HepG2 (cell line): ENCODE results near the gene CHEK1. TPM values are rescaled to one million over a fixed set of nuclear protein-coding genes. Genes with fewer than 3 reads are reported as not detected.

Experiments used
- ADNP ChIP-seq: sonication (generic); formaldehyde crosslinking; IDR thresholded peaks from 2 replicates; pipeline ENCODE4 v1.4.0; 2020; ENCODE audit warnings: missing genetic modification reagents
- BORCS8-MEF2B ChIP-seq: sonication (generic); formaldehyde crosslinking; IDR thresholded peaks from 2 replicates; pipeline ENCODE4 v1.8.0; 2022; ENCODE audit warnings: mild to moderate bottlenecking, missing genetic modification reagents
- EHMT2 ChIP-seq: fragments of 200-600 bp; sonication (generic); IDR thresholded peaks from 2 replicates; pipeline ENCODE4 v1.7.0; 2017; ENCODE audit warnings: antibody characterized with exemption, low read depth, low read length, borderline replicate concordance
- ELF1 ChIP-seq: sonication (generic); formaldehyde crosslinking; IDR thresholded peaks from 2 replicates; pipeline ENCODE4 v1.4.0; 2020; ENCODE audit warnings: missing genetic modification reagents
- GTF2F1 ChIP-seq: fragments of 150-350 bp; IDR thresholded peaks from 2 replicates; pipeline ENCODE4 v1.6.1; 2014; ENCODE audit warnings: low read length
- KDM1A ChIP-seq: IDR thresholded peaks from 2 replicates; pipeline ENCODE4 v1.6.1; 2016; ENCODE audit warnings: missing compliant biosample characterization
- MIXL1 ChIP-seq: IDR thresholded peaks from 2 replicates; pipeline ENCODE4 v1.6.1; 2016
- ONECUT2 ChIP-seq: sonication (generic); formaldehyde crosslinking; IDR thresholded peaks from 2 replicates; pipeline ENCODE4 v1.4.0; 2020; ENCODE audit warnings: missing genetic modification reagents
- POLR2AphosphoS5 ChIP-seq: IDR thresholded peaks from 2 replicates; pipeline ENCODE4 v1.6.1; 2012; ENCODE audit warnings: low read depth, low read length
- THAP11 ChIP-seq: IDR thresholded peaks from 2 replicates; pipeline ENCODE4 v1.6.1; 2016; ENCODE audit warnings: missing biosample characterization, missing genetic modification reagents
- ZNF101 ChIP-seq: sonication (generic); formaldehyde crosslinking; IDR thresholded peaks from 2 replicates; pipeline ENCODE4 v1.4.0; 2020; ENCODE audit warnings: mild to moderate bottlenecking, low read depth, missing genetic modification reagents, borderline replicate concordance
- ZNF335 ChIP-seq: sonication (generic); formaldehyde crosslinking; IDR thresholded peaks from 2 replicates; pipeline ENCODE4 v1.4.0; 2020; ENCODE audit warnings: missing genetic modification reagents
- ZNF782 ChIP-seq: sonication (generic); formaldehyde crosslinking; IDR thresholded peaks from 2 replicates; pipeline ENCODE4 v1.4.0; 2020; ENCODE audit warnings: missing genetic modification reagents, mild to moderate bottlenecking, borderline replicate concordance
- ZNF816 ChIP-seq: sonication (generic); formaldehyde crosslinking; IDR thresholded peaks from 2 replicates; pipeline ENCODE4 v1.8.0; 2022; ENCODE audit warnings: missing genetic modification reagents, mild to moderate bottlenecking, borderline replicate concordance
- polyA plus RNA-seq, 8 experiments: library from polyadenylated mRNA; depleted of rRNA in 3 of 8; stranded (reverse) in 7 of 8; unstranded in 1 of 8; fragments of >200 nt; fragmentation: Illumina TruSeq in 4 of 8; extraction: Trizol in 4 of 8; gene quantifications; 2 replicates each; pipeline versions ENCODE4 v1.2.1 to v1.2.3, GENCODE V29; 2011 to 2016; ENCODE audit warnings: low read depth in 4 of 8, missing spikeins in 1 of 8, mixed read lengths in 1 of 8; ENCODE audit not compliant: insufficient read depth in 1 of 8
- total RNA-seq, 5 experiments: library from RNA; depleted of rRNA; stranded (reverse); fragments of >200 nt; fragmentation: Illumina TruSeq; extraction: Trizol; gene quantifications; 2 replicates each; pipeline ENCODE4 v1.2.3, GENCODE V29; 2016; ENCODE audit warnings: low read depth in 1 of 5
- TF ChIP-seq, protein P1 (sequence below): sonication (generic); formaldehyde crosslinking; IDR thresholded peaks from 2 replicates; pipeline ENCODE4 v1.4.0; 2020; ENCODE audit warnings: missing genetic modification reagents
- TF ChIP-seq, protein P2 (sequence below): sonication (generic); formaldehyde crosslinking; IDR thresholded peaks from 2 replicates; pipeline ENCODE4 v1.4.0; 2020; ENCODE audit warnings: mild to moderate bottlenecking, missing genetic modification reagents
- TF ChIP-seq, protein P3 (sequence below), 2 experiments: sonication (generic) in 1 of 2; formaldehyde crosslinking in 1 of 2; IDR thresholded peaks; 2 replicates each; pipeline versions ENCODE4 v1.4.0 to v1.6.1; 2018 to 2020; ENCODE audit warnings: missing genetic modification reagents in 2 of 2, borderline replicate concordance in 1 of 2, low read depth in 1 of 2, mild to moderate bottlenecking in 1 of 2, missing biosample characterization in 1 of 2
- TF ChIP-seq, protein P4 (sequence below): sonication (generic); formaldehyde crosslinking; IDR thresholded peaks from 2 replicates; pipeline ENCODE4 v1.8.1; 2023; ENCODE audit warnings: mild to moderate bottlenecking, moderate library complexity, missing genetic modification reagents
- TF ChIP-seq, protein P5 (sequence below): sonication (generic); formaldehyde crosslinking; IDR thresholded peaks from 2 replicates; pipeline ENCODE4 v1.5.1; 2020; ENCODE audit warnings: missing genetic modification reagents, mild to moderate bottlenecking, borderline replicate concordance

Gene CHEK1
- total and polyA plus RNA-seq, 2 of the 13 experiments (the other 11 are each of a cell fraction or from before 2014, with no cell fraction given) = 17.8 to 83.2 TPM

DNA sequence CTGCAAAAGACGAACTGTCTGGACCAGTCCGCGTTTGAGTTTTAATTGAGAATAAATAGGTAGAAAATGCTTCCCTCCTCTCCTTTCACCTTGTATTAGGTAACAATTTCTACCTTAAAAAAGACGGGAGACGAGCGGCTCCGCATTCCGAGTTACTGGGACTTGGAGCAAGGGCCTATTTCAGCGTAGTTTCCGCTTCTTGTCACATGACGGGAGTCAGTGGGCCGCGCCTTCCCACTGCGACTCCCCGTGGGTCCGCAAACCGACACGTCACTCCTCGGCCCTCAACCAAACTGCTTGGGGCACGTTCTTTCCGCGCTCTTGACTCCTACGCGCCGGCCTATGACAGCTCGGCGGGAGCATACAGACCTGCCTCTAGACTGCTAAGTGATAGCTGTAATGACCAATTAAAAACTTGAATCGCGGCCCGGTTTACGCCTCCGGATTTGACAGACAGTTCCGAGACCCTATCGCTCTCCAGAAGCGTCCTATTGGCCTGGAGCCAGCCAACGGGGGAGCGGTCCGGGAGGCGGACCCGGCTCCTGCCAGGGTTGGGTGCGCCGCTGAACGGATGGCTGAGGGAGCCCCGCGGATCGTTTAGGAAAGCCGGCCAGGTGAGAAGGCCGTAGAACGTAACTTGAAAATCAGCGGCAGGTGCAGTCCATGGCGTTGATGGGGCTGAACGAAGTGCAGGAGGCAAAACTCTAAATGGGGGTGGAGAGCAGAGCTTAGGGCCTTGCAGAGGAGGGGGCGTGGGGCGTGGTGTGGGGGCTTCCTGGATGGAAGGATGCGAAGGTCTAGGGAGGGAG is 32.5 kb upstream of the CHEK1 start, which contains the start of gene STT3A (continued):
- TF ChIP-seq, protein P1, sequence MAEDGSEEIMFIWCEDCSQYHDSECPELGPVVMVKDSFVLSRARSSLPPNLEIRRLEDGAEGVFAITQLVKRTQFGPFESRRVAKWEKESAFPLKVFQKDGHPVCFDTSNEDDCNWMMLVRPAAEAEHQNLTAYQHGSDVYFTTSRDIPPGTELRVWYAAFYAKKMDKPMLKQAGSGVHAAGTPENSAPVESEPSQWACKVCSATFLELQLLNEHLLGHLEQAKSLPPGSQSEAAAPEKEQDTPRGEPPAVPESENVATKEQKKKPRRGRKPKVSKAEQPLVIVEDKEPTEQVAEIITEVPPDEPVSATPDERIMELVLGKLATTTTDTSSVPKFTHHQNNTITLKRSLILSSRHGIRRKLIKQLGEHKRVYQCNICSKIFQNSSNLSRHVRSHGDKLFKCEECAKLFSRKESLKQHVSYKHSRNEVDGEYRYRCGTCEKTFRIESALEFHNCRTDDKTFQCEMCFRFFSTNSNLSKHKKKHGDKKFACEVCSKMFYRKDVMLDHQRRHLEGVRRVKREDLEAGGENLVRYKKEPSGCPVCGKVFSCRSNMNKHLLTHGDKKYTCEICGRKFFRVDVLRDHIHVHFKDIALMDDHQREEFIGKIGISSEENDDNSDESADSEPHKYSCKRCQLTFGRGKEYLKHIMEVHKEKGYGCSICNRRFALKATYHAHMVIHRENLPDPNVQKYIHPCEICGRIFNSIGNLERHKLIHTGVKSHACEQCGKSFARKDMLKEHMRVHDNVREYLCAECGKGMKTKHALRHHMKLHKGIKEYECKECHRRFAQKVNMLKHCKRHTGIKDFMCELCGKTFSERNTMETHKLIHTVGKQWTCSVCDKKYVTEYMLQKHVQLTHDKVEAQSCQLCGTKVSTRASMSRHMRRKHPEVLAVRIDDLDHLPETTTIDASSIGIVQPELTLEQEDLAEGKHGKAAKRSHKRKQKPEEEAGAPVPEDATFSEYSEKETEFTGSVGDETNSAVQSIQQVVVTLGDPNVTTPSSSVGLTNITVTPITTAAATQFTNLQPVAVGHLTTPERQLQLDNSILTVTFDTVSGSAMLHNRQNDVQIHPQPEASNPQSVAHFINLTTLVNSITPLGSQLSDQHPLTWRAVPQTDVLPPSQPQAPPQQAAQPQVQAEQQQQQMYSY (CRISPR knock-in tag) = no peak
- TF ChIP-seq ADNP (CRISPR knock-in tag) = no peak
- TF ChIP-seq ZNF782 (CRISPR knock-in tag) = no peak
- TF ChIP-seq, protein P2, sequence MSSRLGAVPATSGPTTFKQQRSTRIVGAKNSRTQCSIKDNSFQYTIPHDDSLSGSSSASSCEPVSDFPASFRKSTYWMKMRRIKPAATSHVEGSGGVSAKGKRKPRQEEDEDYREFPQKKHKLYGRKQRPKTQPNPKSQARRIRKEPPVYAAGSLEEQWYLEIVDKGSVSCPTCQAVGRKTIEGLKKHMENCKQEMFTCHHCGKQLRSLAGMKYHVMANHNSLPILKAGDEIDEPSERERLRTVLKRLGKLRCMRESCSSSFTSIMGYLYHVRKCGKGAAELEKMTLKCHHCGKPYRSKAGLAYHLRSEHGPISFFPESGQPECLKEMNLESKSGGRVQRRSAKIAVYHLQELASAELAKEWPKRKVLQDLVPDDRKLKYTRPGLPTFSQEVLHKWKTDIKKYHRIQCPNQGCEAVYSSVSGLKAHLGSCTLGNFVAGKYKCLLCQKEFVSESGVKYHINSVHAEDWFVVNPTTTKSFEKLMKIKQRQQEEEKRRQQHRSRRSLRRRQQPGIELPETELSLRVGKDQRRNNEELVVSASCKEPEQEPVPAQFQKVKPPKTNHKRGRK (CRISPR knock-in tag) = no peak
- no peak for TF ChIP-seq GTF2F1
- TF ChIP-seq POLR2AphosphoS5 = peak; percentile 90
- 0 out of 2 replicates have a peak, but pooled peaks have one; percentile 37 for TF ChIP-seq ONECUT2 (CRISPR knock-in tag)
- TF ChIP-seq ZNF101 (CRISPR knock-in tag) = no peak
- no peak for TF ChIP-seq EHMT2
- peak; percentile 59 for TF ChIP-seq ELF1 (CRISPR knock-in tag)
- TF ChIP-seq MIXL1 = peak; percentile 54; the same call in 1 of the 2 replicates
- TF ChIP-seq, protein P3, sequence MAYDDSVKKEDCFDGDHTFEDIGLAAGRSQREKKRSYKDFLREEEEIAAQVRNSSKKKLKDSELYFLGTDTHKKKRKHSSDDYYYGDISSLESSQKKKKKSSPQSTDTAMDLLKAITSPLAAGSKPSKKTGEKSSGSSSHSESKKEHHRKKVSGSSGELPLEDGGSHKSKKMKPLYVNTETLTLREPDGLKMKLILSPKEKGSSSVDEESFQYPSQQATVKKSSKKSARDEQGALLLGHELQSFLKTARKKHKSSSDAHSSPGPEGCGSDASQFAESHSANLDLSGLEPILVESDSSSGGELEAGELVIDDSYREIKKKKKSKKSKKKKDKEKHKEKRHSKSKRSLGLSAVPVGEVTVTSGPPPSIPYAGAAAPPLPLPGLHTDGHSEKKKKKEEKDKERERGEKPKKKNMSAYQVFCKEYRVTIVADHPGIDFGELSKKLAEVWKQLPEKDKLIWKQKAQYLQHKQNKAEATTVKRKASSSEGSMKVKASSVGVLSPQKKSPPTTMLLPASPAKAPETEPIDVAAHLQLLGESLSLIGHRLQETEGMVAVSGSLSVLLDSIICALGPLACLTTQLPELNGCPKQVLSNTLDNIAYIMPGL (CRISPR knock-in tag; IDR thresholded peaks at IDR 0.05; ENCODE audit: borderline replicate concordance in 1 of 2, low read depth in 1 of 2) = peak; percentile 65 to 69; a peak in 3 of 4 replicates
- TF ChIP-seq KDM1A (CRISPR knock-in tag) = no peak
- peak; percentile 68; the same call in 1 of the 2 replicates for TF ChIP-seq BORCS8-MEF2B (CRISPR knock-in tag)
- TF ChIP-seq ZNF816 (CRISPR knock-in tag) = no peak
- TF ChIP-seq ZNF335 (CRISPR knock-in tag) = no peak; the same call in 1 of the 2 replicates
- TF ChIP-seq, protein P4, sequence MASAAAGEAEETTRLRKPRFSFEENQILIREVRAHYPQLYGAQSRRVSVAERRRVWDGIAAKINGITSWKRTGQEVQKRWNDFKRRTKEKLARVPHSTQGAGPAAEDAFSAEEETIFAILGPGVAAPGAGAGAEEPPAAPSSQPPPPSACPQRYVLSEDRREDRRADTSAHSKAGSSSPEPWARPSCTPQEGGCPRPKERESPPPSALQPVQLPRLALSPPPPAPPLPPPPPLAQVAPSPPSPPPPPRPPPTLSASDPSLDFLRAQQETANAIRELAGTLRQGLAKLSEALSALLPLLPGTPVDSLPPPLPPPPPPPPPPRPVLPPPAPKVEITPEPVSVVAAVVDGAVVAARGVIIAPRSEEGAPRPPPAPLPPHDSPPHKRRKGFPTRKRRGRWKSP (CRISPR knock-in tag) = peak; percentile 87
- TF ChIP-seq, protein P5, sequence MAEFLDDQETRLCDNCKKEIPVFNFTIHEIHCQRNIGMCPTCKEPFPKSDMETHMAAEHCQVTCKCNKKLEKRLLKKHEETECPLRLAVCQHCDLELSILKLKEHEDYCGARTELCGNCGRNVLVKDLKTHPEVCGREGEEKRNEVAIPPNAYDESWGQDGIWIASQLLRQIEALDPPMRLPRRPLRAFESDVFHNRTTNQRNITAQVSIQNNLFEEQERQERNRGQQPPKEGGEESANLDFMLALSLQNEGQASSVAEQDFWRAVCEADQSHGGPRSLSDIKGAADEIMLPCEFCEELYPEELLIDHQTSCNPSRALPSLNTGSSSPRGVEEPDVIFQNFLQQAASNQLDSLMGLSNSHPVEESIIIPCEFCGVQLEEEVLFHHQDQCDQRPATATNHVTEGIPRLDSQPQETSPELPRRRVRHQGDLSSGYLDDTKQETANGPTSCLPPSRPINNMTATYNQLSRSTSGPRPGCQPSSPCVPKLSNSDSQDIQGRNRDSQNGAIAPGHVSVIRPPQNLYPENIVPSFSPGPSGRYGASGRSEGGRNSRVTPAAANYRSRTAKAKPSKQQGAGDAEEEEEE (CRISPR knock-in tag) = no peak
- TF ChIP-seq THAP11 = peak; percentile 88
